ENCODE data around the gene SLC9A4.

The SLC9A4 gene

DNA sequence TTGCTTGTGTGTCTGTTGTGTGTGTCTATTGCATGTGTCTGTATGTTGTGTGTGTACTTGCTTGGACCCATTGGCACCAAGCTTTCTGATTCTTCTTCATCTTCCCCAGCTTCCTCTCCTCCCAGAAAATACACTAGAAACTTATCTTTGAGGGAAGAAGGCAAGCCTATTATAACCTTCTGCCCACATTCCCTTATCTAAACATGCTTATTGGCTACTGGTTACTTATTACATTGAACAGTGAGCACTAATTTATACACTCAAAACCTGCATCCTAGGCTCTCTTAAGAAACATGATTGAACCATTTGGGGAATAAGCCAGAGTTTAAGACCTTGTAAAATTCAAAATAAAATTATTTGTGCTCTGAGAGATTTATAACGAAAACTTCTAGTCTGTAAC, 26.5 kb downstream of the SLC9A4 start:
- no peak for DNase-seq (ENCODE audit: low spot score)

DNA sequence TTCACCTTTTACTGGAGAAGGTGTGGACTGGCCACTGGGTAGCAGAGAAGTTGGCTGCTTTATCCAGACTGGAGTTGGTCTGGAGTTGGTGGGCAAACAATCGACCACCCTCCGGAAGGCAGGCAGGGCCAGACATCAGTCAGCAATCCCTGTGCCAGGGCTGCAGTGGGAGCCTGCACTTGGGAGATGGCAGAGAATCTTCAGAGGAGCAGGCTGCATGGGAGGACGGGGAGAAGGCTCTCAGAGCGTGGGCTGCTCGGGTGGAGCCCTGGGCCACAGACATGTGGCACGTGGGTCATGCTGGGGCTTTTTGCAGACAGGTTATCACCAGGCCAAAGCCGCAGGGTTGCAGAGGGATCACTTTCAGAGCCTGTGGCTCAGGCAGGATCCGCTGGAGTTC, 29.6 kb downstream of the SLC9A4 start:
- DNase-seq (ENCODE audit: low spot score) = no peak

DNA sequence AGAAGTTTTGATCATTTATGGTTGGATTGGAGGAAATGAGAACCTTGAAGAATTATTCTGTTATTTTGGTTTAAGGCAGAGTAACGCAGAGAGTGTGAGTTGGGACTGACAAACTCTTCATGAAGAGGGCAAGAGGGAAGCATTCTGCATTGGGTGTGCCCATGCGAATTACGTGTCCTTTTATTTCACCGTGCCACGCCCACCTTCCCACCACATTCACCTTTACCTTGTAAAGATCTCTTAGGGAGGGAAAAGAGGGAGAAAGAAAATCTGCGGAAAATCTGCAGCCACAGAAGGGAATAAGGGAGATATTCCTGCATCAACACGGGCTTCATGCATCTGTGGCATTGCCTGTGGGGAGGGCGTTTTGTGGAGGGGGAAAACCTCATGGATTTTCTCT, 31.8 kb downstream of the SLC9A4 start:
- no peak for DNase-seq (ENCODE audit: low spot score)

DNA sequence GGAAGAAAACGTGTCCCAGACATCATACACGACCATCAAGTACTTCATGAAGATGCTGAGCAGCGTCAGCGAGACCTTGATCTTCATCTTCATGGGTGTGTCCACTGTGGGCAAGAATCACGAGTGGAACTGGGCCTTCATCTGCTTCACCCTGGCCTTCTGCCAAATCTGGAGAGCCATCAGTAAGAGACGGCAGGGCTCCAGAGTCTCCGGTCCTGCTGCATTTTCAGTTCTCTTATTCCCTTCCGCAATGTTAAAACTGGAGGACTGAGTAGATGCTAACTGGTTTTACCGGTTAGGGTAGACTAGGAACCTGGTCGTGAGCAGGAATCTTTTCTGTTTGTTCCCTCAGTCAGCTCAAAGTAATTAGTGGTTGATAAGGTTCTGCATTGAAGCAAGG, 32.3 kb downstream of the SLC9A4 start:
- DNase-seq (ENCODE audit: low spot score) = no peak

DNA sequence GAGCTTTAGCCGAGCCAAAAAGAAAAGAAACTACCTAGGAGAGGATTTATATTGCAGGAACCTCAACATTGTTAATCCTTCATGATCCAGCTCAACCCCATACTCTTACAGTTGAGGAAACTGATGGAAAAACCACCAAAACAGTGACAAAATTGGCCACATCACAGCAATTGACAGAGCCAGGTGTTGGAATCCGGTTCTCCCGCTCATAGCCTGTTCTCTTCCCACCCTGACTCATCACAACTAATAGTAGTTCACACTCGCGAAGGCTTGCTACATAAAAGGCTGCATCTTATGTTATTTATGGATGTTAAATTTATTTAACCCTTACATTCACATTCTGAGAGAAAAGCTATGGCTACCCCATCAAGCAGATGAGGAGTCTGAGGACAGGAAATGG, 33.7 kb downstream of the SLC9A4 start:
- DNase-seq (ENCODE audit: low spot score) = no peak

DNA sequence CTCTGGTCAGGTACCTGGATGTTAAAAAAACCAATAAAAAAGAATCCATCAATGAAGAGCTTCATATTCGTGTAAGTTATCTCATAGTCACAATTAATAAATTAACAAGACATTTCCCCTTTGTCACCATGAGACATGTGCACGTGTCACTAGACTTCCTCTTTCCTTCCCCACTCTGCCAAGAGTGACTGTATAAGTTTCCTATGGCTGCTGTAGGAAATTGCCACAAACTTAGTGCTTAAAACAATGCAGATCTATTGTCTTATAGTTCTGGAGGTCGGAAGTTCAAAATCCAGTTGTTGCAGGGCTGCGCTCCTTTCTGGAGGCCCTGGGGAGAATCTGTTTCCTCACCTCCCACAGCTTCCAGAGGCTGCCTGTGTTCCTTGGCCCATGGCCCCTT, 35.8 kb downstream of the SLC9A4 start:
- DNase-seq (ENCODE audit: low spot score) = no peak

DNA sequence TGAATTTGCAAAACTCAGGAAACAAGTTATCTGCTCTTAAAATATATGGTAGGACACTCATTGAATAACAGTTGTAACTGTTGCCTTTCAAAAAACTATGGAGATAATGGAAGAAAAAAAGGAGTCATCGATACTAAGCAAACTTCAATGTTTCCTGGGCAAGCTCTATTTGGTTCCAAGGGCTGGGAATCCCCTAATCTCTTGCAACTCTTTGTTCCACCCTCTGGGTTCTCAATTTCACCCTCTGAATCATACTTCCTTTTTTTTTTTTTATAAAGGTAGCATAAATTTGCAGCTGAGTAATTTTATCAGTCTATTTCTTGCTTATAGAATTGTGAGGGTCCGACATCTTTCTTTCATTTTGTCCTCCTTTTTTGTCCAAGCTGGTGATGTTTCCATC, 36.7 kb downstream of the SLC9A4 start:
- DNase-seq (ENCODE audit: low spot score) = no peak

DNA sequence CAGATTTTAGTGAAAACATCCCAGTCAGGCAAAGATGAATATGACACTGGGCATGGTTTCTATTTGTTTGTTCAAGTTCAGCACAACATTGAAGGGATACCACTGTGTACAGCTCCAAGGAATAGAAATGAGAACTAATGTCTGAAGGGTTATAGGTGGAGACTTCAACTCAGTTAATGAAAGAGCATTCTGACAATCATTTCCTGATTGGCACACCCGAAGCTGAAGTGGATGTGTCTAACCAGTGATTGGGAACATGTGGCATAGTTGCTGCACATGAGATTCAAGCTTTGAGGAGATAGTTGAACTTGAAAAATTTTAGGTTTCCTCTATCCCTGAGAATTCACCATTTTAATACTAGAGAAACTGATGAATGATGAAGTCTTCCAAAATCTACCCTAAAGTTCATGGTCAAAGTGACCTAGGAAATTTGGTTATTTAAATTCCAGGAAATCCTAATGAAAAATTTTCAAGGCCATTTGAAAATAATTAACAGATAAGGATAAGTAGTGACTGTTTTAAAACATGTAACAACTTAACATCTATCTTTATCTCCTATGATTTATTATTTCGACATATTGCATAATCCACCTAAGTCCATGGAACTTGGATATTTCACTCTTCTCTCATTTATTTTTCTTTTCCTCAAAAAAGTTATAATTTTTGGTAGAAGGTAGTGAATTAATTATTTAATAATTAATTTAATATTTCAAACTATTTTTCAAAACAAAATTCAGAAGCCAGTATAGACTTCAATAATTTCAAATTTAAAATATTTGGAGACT, 38.0 kb downstream of the SLC9A4 start:
- no peak for DNase-seq (ENCODE audit: low spot score)

DNA sequence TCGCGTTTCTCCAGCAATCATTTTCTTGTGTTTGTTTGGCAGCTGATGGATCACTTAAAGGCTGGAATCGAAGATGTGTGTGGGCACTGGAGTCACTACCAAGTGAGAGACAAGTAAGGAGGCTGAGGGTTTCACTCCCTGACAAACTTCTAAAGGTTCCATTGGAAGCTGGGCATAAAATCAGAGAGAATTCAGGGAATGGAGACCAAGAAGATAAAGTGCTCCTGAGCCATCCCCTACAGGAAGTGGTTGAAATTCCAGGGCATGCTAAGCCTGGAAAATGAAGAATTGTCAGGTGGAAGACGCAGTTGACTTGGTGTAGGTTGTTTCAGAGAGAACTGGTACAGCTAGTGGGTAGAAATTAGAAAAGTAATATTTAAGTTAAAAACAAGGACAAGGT, 39.1 kb downstream of the SLC9A4 start:
- no peak for DNase-seq (ENCODE audit: low spot score)

DNA sequence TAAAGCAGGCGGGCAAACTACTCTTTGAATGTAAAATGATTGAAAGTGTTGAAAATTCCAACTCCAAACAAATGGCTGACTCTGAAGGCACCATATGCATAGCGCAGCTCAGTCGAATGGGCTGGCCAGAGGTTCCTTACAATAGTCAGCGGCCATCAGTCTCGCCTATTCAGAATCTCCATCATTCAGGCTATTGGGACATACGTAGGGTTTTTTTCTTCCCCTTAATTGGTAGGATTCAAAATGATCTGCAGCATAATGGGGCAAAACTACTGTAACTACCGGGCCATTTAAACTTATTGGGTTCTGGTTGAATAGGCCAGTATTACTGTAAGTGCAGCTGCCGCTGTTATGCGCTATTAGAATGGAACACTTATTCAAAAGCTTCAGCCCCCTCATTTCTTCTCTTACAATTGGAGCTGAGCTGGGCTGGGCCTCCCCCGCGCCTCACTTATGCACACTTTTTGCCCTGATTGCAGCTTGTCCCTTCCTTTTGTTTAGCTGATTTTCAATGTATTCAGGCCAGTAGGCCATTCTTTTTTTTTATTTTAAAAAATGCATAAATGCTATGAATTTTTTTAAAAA, 40.4 kb downstream of the SLC9A4 start:
- DNase-seq (ENCODE audit: low spot score) = no peak

DNA sequence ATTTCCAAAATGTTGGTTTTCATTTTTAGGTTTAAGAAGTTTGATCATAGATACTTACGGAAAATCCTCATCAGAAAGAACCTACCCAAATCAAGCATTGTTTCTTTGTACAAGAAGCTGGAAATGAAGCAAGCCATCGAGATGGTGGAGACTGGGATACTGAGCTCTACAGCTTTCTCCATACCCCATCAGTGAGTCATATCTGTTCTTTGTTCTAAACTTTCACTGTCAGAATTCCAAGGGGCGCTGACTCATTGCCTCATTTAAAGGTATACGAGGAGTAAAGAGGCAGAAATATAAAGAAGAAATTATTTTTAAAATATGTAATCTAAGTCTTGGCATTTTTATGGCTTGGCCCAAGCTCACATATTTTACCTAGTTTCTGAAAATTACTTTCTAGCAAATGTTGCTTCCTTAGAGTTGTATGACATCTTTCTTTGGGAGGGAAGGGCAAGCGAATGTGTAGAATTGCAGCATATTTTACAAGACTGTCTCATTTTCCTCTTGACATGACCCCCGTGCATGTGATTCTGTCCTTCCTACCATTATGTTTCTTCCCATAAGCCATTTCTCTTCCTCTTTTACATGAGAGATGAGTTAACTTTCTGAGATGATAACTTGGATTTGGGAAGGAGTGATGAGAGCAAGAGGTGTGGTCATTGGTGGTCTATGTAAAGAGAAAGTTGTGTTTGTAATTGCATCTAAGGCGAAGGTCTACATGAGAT, 41.2 kb downstream of the SLC9A4 start:
- peak; percentile 45 for DNase-seq (ENCODE audit: low spot score)

DNA sequence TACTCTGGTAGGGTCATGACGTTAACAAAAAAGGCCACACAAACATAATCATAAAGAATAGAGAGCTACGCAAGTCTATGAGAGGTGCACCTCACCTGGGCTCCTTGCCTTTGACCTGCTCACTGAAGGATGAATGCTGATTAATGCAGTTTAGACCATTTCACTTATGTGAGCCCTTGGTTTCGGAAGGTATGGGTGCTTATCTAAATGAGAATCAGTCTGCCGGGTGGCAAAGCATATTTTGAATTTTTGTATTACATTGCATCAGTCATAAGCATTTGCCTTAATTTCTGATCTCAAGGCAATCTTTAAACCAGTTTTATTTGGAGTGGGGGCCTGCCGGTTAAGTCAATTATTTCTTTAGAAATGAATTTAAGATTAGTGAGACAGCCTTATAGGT, 42.8 kb downstream of the SLC9A4 start:
- no peak for DNase-seq (ENCODE audit: low spot score)

DNA sequence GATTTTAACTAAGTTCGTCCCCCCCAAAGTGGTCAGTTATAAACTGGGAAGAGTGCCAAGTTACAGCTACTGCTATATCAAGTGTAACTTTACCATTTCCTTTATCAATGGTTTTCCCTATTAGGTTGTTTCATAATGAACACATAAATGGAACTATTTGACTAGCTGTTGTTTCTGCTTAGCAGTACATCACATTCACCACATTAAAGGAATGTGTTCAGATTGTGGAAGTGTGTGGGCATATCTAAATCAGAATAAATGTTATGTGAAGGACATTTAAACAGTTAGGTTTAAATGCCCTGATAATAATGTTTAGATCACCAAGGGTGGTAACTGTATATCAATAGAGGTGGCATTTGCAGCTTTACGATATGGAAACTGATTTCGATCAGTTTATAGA, 45.1 kb downstream of the SLC9A4 start:
- no peak for DNase-seq (ENCODE audit: low spot score)

DNA sequence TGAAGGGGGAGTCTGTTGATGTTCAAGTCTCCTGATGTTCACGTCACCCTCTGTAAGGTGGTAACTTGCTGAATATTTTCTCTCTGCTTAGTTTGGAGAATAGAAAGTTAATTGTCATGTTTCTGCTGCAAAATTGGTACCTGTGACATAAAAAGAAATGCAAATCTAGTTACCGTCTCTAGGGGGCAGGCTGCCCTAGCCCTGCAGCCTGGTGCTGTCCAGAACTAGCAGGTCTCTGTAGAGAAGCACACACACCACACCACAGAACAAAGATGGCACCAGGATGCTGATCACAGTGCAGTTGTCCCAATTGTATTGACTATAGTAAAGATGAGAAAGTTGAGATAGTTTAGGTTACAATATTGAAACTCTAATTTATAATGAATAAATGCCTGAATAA, 47.0 kb downstream of the SLC9A4 start:
- DNase-seq (ENCODE audit: low spot score) = no peak

DNA sequence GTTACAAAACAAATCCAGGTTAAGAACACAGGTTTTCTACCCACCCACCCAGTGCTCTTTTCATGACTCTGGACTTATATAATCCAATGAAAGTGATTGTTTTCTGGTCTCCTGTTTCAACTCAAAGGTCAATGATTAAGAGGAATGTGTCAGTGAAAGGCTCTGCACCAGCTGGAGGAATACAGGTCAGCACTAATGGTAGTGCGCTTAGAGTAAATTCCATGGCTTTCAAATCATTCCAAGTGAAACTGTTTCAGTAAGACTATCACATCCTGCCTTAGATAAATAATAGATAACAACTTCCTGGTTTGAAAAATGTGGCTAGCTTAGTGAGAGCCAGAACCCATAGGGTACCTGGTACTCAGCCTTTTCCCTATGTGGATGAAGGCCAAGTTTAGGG, 47.8 kb downstream of the SLC9A4 start:
- no peak for DNase-seq (ENCODE audit: low spot score)

DNA sequence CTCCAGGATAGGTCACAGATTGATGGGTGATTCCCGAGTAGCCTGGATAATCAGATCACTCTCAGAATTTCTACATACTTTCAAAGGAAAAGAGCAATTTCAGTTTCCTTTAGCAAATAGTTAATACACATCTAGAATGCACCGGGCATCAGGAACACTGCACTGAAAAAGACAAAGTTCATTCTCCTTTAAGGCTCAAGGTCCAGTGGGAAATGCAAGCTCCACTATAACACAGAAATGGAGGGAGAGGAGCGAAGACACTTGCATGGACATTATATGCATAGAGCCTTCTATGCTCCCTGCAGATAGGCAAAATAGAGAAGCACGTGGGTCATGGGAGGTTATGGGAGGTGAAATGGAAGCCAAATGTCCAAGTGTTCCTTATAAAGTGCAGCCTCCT, 49.1 kb downstream of the SLC9A4 start:
- DNase-seq (ENCODE audit: low spot score) = no peak

DNA sequence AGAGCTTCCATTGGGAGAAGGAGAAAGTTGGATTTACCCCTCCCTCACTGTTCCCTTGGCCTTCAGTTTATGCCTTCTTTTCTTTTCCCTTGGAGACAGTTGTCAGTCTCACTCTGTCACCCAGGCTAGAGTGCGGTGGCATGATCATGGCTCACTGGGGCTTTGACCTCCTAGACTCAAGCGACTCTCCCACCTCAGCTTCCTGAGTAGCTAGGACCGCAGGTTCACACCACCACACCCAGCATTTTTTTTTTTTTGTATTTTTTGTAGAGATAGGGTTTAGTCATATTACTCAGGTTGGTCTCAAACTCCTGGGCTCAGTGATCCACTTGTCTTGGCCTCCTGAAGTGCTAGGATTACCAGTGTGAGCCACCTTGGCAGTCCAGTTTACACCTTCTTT, 49.9 kb downstream of the SLC9A4 start:
- no peak for DNase-seq (ENCODE audit: low spot score)

DNA sequence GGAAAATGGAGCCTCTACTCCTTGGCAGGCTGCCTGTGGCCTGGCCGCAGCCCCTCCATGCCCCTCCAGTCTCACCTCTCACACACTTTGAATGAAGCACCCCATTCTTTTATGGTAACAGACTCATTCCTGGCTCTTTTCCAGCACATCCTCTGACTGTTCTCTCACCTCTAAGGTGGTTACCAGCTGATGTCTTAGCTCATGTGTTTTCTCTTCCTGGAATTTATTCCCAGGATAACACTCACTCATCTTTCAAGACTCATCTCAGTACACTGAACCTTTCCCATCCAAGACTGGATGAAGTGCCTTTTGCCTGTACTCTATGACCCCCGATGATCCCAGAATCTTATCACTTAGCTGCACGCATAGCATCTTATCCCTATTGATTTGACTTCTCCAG, 50.6 kb downstream of the SLC9A4 start:
- DNase-seq (ENCODE audit: low spot score) = no peak

DNA sequence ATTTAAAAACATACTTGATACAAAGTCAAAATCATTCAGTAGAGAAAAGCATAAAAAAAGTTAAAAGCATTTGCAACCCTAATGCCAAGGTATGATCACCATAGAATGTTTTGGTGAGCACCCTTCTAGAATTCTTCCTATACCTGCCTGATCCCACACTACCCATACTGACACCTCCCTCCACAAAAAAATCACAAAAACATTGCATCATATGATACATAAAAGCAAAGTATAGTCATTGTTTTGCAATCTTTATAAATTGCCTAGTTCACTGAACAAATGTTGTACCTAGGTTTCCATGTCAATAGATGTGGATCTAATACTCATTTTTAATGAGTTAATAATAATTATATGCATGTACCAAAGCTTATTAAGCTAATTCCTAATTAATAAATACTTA, 54.1 kb downstream of the SLC9A4 start:
- DNase-seq (ENCODE audit: low spot score) = no peak

DNA sequence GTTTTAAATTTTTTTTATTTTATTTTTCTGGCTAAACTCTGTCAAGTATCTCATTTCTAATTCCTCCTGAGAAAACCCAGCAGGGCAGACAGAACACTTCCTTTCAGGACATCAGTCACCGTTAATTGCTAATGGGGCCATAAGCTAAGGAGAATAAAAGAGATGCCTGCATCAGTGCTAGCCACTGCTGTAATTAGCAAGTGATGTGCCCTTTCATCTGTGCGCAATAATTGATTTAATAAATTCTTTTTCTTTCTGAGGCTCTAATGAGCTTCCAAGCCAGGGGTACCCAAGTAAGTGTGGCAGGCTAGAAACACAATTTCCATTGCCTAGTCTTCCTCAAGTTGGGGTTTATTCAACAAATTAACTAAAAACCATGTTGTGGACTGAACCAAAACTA, 65.5 kb downstream of the SLC9A4 start:
- no peak for DNase-seq (ENCODE audit: low spot score)

DNA sequence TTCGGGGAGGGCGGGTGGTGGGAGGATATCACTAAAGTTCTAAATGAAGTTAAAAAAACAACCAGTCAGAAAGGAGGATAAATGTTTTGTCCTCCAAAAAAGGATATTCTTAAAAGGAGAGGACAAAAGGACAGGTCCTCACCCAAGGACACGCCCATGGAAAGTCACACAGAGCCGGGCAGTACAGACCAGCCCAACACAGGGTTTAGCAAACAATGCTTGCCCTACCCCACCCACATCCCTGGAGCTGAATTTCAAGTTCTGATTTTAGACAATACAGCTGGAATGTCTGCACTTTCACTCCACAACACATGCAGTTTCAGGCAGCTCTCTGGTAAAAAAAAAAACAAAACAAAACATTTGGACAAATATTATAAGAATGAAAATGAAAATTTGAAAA, 67.9 kb downstream of the SLC9A4 start:
- no peak for DNase-seq (ENCODE audit: low spot score)

DNA sequence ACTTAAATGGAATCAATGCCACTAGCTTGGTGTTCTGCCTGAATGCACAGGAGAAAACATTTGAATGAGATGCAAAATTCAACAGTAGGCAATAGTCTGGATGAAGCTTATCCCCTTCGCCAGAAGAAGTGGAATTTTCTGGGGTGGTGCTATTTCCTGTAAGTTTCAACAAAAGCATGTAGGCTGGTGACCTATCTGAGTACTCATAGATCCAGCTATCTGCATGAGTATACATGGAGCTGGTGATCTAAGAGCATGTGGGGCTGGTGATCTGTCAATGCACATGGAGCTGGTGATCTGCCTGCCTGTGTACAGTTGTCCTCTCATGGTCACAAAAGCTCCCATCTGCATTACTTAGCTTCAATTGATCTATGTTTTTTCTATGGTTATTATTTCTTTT, 71.2 kb downstream of the SLC9A4 start:
- no peak for DNase-seq (ENCODE audit: low spot score)

DNA sequence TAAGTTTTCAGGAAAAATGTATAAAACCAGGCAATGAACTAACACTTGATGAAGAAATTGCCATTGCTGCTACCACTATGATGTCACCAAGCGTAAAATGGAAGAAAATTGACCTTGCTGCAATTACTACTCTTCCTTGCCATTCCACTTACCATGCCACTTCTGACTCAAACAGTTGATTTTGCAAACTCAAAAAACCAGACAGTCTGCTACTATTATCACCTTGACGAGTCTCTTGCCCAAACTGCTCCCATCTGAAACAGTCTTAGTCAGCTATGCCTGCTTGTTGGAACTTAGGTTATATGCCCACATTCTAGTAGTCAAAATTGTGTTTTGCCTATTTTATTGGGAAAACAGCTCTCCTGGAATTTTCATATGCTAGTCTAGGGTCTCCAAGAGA, 74.4 kb downstream of the SLC9A4 start:
- DNase-seq (ENCODE audit: low spot score) = no peak

DNA sequence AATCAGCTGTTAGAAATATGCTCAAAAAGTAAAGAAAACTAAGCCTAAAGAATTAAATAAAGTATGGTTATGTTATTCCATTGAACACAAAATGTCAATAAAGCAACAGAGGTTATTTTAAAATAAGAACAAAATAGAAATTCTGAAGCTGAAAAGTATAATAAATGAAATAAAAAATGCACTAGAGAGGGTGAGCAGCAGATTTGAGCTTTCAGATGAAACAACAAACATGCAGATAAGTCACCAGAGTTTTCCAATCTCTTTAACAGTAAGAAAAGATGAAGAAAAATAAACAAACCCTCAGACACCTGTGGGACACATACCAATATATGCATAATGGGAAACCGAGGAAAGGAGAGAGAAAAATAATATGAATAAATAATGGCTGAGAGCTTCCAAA, 76.0 kb downstream of the SLC9A4 start:
- no peak for DNase-seq (ENCODE audit: low spot score)
